Measurements from ENCODE around the gene PRSS21.

GRCh38 chr16:2819179-2819938 lies 2.3 kb downstream of the PRSS21 start:
- TF ChIP-seq CTCF (conservative IDR thresholded peaks at IDR 0.05; ENCODE audit: low read length), result no peak
- no peak for TF ChIP-seq EZH2phosphoT487 (IDR thresholded peaks at IDR 0.05; ENCODE audit: borderline replicate concordance, low read depth, low read length)
